HG03108 (cell line): ENCODE results near the gene NDC80.
"Not testable (repeated sequence)": the region's sequence is repeated elsewhere in the genome, so short reads cannot be mapped to it uniquely, and the experiment has no call there.

ENCODE experiments used
- ATAC-seq: cut with Tn5 transposase; IDR thresholded peaks from one replicate; pipeline ENCODE4 v1.9.1; 2021; ENCODE audit warnings: moderate library complexity; ENCODE audit not compliant: unreplicated experiment

NDC80 gene

GRCh38 chr18:2662288-2662687, 90.9 kb downstream of the NDC80 start:
- ATAC-seq = not testable (repeated sequence)

- ATAC-seq = no peak
These were observed 91.6 kb downstream of the NDC80 start for GRCh38 chr18:2662990-2663389.
